Measurements from ENCODE around the gene ZNF697. TPM values are rescaled to one million over a fixed set of nuclear protein-coding genes. Genes with fewer than 3 reads are reported as not detected.

ZNF697 gene
- total RNA-seq, 1 donor from 2014 or later = 46.1 TPM

DNA sequence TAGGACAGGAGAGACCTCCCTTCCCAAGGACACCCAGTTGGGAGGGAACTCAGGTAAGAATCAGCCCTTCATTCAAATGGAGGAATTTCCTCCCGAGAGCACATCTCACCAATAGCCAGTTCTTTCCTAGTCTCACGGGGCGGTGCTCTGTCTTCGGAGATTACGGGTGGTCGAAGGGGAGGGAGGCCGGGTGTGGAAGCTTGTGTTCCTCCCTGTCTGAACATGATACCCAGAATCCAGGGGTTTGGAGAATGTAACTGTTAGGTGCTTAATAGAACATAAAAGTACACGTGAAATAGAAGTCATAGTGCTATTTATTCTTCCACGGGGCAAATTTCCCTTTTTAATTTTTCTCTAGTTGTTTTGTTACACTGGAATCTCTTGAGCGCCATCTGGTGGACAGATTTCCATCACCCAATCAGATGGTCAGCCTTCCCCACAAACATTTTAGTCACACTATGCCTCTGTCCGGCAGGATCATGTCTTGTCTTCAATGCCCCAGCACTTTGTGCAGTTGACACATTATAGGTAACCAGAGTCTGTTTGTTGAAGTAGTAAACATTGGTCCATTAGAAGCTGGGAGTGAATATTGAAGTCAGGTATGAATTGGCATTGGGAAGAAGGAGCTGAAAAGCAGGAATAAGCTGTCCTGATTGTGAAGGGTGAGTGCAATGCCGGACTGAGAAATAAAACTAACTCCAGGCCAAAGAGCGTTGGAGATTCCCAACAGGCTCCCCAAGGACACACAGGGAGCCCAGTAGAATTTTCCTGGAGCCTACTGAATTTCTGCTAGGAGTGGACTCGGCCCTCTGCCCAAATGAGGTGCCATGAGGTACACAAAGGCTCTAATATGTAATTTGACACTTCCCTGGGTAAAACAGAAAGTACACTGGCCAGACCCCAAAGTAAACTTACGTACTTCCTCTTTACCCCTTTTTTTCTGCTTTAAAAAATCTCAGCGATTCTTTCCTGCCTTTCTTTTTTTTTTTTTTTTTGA, 27.6 kb upstream of the ZNF697 start:
- Mint-ChIP-seq H3K4me3 (ENCODE audit: unreplicated experiment) (peak overlapping the region; percentile 84), H3K27ac (ENCODE audit: unreplicated experiment) (peak overlapping the region; percentile 77), H3K36me3 (ENCODE audit: low read depth, unreplicated experiment) (no peaks in the 10 kb centered on the region), H3K27me3 (ENCODE audit: low read depth, unreplicated experiment) (no peaks in the 10 kb centered on the region), H3K9me3 (ENCODE audit: unreplicated experiment) (no peaks in the 10 kb centered on the region), H3K4me1 (ENCODE audit: low read depth, unreplicated experiment) (peaks cover 35% of the 10 kb centered on the region)
- H3K4me2 ChIP-seq (ENCODE audit: low read length) = peak overlapping the region; percentile 88
- H3K9ac ChIP-seq (ENCODE audit: low read length) = peak overlapping the region; percentile 66
- peak; percentile 60 for DNase-seq (ENCODE audit: low read depth)
- H3K27me3 ChIP-seq (ENCODE audit: insufficient read depth, low read length) = peaks cover 9% of the 10 kb centered on the region
- peak overlapping the region; percentile 7 for H3K27ac ChIP-seq (ENCODE audit: low read depth, low read length)
- H2AFZ ChIP-seq (ENCODE audit: low read depth, low read length) = peak overlapping the region; percentile 77
- H3K4me1 ChIP-seq (ENCODE audit: insufficient read depth, low read length) = peaks cover 22% of the 10 kb centered on the region
- H3K4me3 ChIP-seq (ENCODE audit: insufficient read depth, low read depth, low read length) = peak overlapping the region; percentile 56
- H3K79me2 ChIP-seq (ENCODE audit: insufficient read depth, low read length) = no peaks in the 10 kb centered on the region
- peak; percentile 90 for TF ChIP-seq CTCF (IDR thresholded peaks at IDR 0.05; ENCODE audit: insufficient read depth, low read depth, low read length)
- TF ChIP-seq EZH2 (IDR thresholded peaks at IDR 0.05; ENCODE audit: insufficient read depth, low read length) = no peak
- no peaks in the 10 kb centered on the region for H3K9me3 ChIP-seq (ENCODE audit: insufficient read depth, low read depth, low read length)
- H4K20me1 ChIP-seq (ENCODE audit: insufficient read depth, low read length) = no peaks in the 10 kb centered on the region
- FAIRE-seq = no peak
- no peaks in the 10 kb centered on the region for H3K36me3 ChIP-seq (ENCODE audit: insufficient read depth, low read length)

GRCh38 chr1:119674835-119675289, 26.8 kb upstream of the ZNF697 start:
- TF ChIP-seq CTCF (IDR thresholded peaks at IDR 0.05; ENCODE audit: insufficient read depth, low read depth, low read length) (no peak), EZH2 (IDR thresholded peaks at IDR 0.05; ENCODE audit: insufficient read depth, low read length) (no peak)
- FAIRE-seq = peak; percentile 20

More at GRCh38 chr1:119674835-119675289, 26.8 kb upstream of the ZNF697 start:
- peak overlapping the region; percentile 88 for H3K4me2 ChIP-seq (ENCODE audit: low read length)
- peaks cover 9% of the 10 kb centered on the region for H3K27me3 ChIP-seq (ENCODE audit: insufficient read depth, low read length)
- Mint-ChIP-seq H3K27me3 (ENCODE audit: low read depth, unreplicated experiment) (no peaks in the 10 kb centered on the region), H3K4me1 (ENCODE audit: low read depth, unreplicated experiment) (peaks cover 35% of the 10 kb centered on the region), H3K9me3 (ENCODE audit: unreplicated experiment) (no peaks in the 10 kb centered on the region), H3K4me3 (ENCODE audit: unreplicated experiment) (peak overlapping the region; percentile 84), H3K27ac (ENCODE audit: unreplicated experiment) (peak overlapping the region; percentile 77), H3K36me3 (ENCODE audit: low read depth, unreplicated experiment) (no peaks in the 10 kb centered on the region)
- H3K4me3 ChIP-seq (ENCODE audit: insufficient read depth, low read depth, low read length) = no peak overlapping the region
- no peak overlapping the region for H2AFZ ChIP-seq (ENCODE audit: low read depth, low read length)
- H3K27ac ChIP-seq (ENCODE audit: low read depth, low read length) = no peak overlapping the region
- H3K9me3 ChIP-seq (ENCODE audit: insufficient read depth, low read depth, low read length) = no peaks in the 10 kb centered on the region
- H3K79me2 ChIP-seq (ENCODE audit: insufficient read depth, low read length) = no peaks in the 10 kb centered on the region
- H4K20me1 ChIP-seq (ENCODE audit: insufficient read depth, low read length) = no peaks in the 10 kb centered on the region
- no peaks in the 10 kb centered on the region for H3K36me3 ChIP-seq (ENCODE audit: insufficient read depth, low read length)
- peak; percentile 74 for DNase-seq (ENCODE audit: low read depth)
- H3K9ac ChIP-seq (ENCODE audit: low read length) = no peak overlapping the region
- H3K4me1 ChIP-seq (ENCODE audit: insufficient read depth, low read length) = peaks cover 22% of the 10 kb centered on the region

Measured in astrocyte (in vitro differentiated cells and primary cell).